Measurements from ENCODE around the gene PRRG3.

Gene PRRG3

GRCh38 chrX:151710457-151710856 is 15.2 kb downstream of the PRRG3 start:
- no peak for DNase-seq (ENCODE audit: low read depth)
- H3K4me3 ChIP-seq (ENCODE audit: low read depth, low read length) = no peak overlapping the region
- no peak for TF ChIP-seq MYC (IDR thresholded peaks at IDR 0.05; ENCODE audit: low read depth, low read length)
- TF ChIP-seq MAX (IDR thresholded peaks at IDR 0.05; ENCODE audit: low read depth, low read length) = no peak
- TF ChIP-seq POLR2A (IDR thresholded peaks at IDR 0.05; ENCODE audit: extremely low read depth, insufficient read length) = no peak
- no peak for TF ChIP-seq CTCF (IDR thresholded peaks at IDR 0.05; ENCODE audit: low read depth, low read length)

GRCh38 chrX:151711154-151711553 is 15.9 kb downstream of the PRRG3 start:
- TF ChIP-seq MAX (IDR thresholded peaks at IDR 0.05; ENCODE audit: low read depth, low read length) (no peak), POLR2A (IDR thresholded peaks at IDR 0.05; ENCODE audit: extremely low read depth, insufficient read length) (no peak), CTCF (IDR thresholded peaks at IDR 0.05; ENCODE audit: low read depth, low read length) (no peak), MYC (IDR thresholded peaks at IDR 0.05; ENCODE audit: low read depth, low read length) (no peak)
- DNase-seq (ENCODE audit: low read depth) = no peak
- no peak overlapping the region for H3K4me3 ChIP-seq (ENCODE audit: low read depth, low read length)

- TF ChIP-seq POLR2A (IDR thresholded peaks at IDR 0.05; ENCODE audit: extremely low read depth, insufficient read length) (no peak), CTCF (IDR thresholded peaks at IDR 0.05; ENCODE audit: low read depth, low read length) (no peak)
- DNase-seq (ENCODE audit: low read depth) = no peak
- no peak overlapping the region for H3K4me3 ChIP-seq (ENCODE audit: low read depth, low read length)
These were observed 16.5 kb downstream of the PRRG3 start for GRCh38 chrX:151711787-151712186.

GRCh38 chrX:151712253-151712652 is 17.0 kb downstream of the PRRG3 start:
- TF ChIP-seq POLR2A (IDR thresholded peaks at IDR 0.05; ENCODE audit: extremely low read depth, insufficient read length) (no peak), MYC (IDR thresholded peaks at IDR 0.05; ENCODE audit: low read depth, low read length) (no peak), MAX (IDR thresholded peaks at IDR 0.05; ENCODE audit: low read depth, low read length) (no peak)
- DNase-seq (ENCODE audit: low read depth) = no peak
- no peak overlapping the region for H3K4me3 ChIP-seq (ENCODE audit: low read depth, low read length)

- no peak overlapping the region for H3K4me3 ChIP-seq (ENCODE audit: low read depth, low read length)
- TF ChIP-seq CTCF (IDR thresholded peaks at IDR 0.05; ENCODE audit: low read depth, low read length) = peak; percentile 60
- no peak for TF ChIP-seq MAX (IDR thresholded peaks at IDR 0.05; ENCODE audit: low read depth, low read length)
- peak; percentile 54 for DNase-seq (ENCODE audit: low read depth)
These were observed 18.6 kb downstream of the PRRG3 start for GRCh38 chrX:151713849-151714248.

- TF ChIP-seq MAX (IDR thresholded peaks at IDR 0.05; ENCODE audit: low read depth, low read length) (no peak), MYC (IDR thresholded peaks at IDR 0.05; ENCODE audit: low read depth, low read length) (no peak), POLR2A (IDR thresholded peaks at IDR 0.05; ENCODE audit: extremely low read depth, insufficient read length) (no peak), CTCF (IDR thresholded peaks at IDR 0.05; ENCODE audit: low read depth, low read length) (no peak)
- DNase-seq (ENCODE audit: low read depth) = no peak
- no peak overlapping the region for H3K4me3 ChIP-seq (ENCODE audit: low read depth, low read length)
These were observed 19.1 kb downstream of the PRRG3 start for GRCh38 chrX:151714362-151714761.
